Kidney (tissue), 14 donors: ENCODE results near the gene PNMA8B. TPM values are rescaled to one million over a fixed set of nuclear protein-coding genes. Genes with fewer than 3 reads are reported as not detected.

Experiments used
- DNase-seq, 5 donors: peaks; one replicate each; pipeline ENCODE4 v3.0.0-alpha.2; 2013 to 2020
- FAIRE-seq: peaks from 2 replicates; lab custom pipeline; 2012; peaks lifted over from hg19 to GRCh38; lab: Jason Lieb, UNC
- H3K27ac ChIP-seq, 2 donors: one replicate each; pipeline ENCODE4 v1.7.0; 2013; ENCODE audit warnings: low read depth in 2 of 2, low read length in 2 of 2, inconsistent platforms in 1 of 2
- H3K27me3 ChIP-seq: one replicate; pipeline ENCODE4 v1.7.1; 2013; ENCODE audit warnings: low read length, inconsistent platforms; ENCODE audit not compliant: control insufficient read depth, insufficient read depth
- H3K36me3 ChIP-seq, 3 donors: one replicate each; pipeline versions ENCODE4 v1.7.0 to v1.7.1; 2013; ENCODE audit warnings: low read length in 3 of 3, control low read depth in 1 of 3, inconsistent platforms in 1 of 3; ENCODE audit not compliant: insufficient read depth in 3 of 3, control insufficient read depth in 2 of 3
- H3K4me1 ChIP-seq, 3 donors: one replicate each; pipeline versions ENCODE4 v1.7.0 to v1.7.1; 2013; ENCODE audit warnings: low read length in 3 of 3, inconsistent platforms in 1 of 3, low read depth in 1 of 3; ENCODE audit not compliant: control insufficient read depth in 2 of 3, insufficient read depth in 2 of 3
- H3K4me3 ChIP-seq, 3 donors: one replicate each; pipeline versions ENCODE4 v1.7.0 to v1.8.1; 2013; ENCODE audit warnings: low read length in 3 of 3, control low read depth in 1 of 3, inconsistent platforms in 1 of 3
- H3K9ac ChIP-seq, 3 donors: one replicate each; pipeline versions ENCODE4 v1.7.0 to v1.7.1; 2013; ENCODE audit warnings: low read length in 3 of 3, control low read depth in 1 of 3, inconsistent platforms in 1 of 3
- H3K9me3 ChIP-seq, 3 donors: one replicate each; pipeline versions ENCODE4 v1.7.0 to v1.7.1; 2013; ENCODE audit warnings: low read length in 3 of 3, control low read depth in 1 of 3, inconsistent platforms in 1 of 3; ENCODE audit not compliant: control insufficient read depth in 2 of 3, insufficient read depth in 1 of 3
- CTCF ChIP-seq: IDR thresholded peaks from 3 replicates; pipeline ENCODE4 v1.5.1; 2012; ENCODE audit warnings: mild to moderate bottlenecking, moderate library complexity, borderline replicate concordance; ENCODE audit not compliant: insufficient read depth; ENCODE audit errors: extremely low read depth
- intact Hi-C: fragments of 100-400 bp; cut with DNase I; formaldehyde crosslinking; loops from one replicate; pipeline ENCODE4 v1.11.1; 2022
- polyA plus RNA-seq: library from polyadenylated mRNA; stranded (reverse); fragments of 350-450 nt; fragmentation: Illumina TruSeq; extraction: RNeasy Lipid Tissue Mini Kit (QIAGEN cat#74804); gene quantifications from one replicate; pipeline ENCODE4 v1.2.3, GENCODE V29; 2014; ENCODE audit warnings: low read depth, low replicate concordance; ENCODE audit not compliant: insufficient read depth
- total RNA-seq: library from RNA; stranded (reverse); fragmentation: NEBNext Ultra II Directional; extraction: Animal tissue kit (Norgen Biotek cat#: 25700); gene quantifications from one replicate; pipeline ENCODE4 v1.2.1, GENCODE V29; 2021
- donor health status: control.
- donor health status: control.
- donor health status: control.
- donor health status: control.
- donor health status: control.
- donor health status: DM: yes; HTN: yes; CAD: no.
- donor health status: Normal renal cell carcinoma (clear cell type).

The PNMA8B gene
- total and polyA plus RNA-seq, 2 donors from 2014 or later, result 0.67 to 1.3 TPM

DNA sequence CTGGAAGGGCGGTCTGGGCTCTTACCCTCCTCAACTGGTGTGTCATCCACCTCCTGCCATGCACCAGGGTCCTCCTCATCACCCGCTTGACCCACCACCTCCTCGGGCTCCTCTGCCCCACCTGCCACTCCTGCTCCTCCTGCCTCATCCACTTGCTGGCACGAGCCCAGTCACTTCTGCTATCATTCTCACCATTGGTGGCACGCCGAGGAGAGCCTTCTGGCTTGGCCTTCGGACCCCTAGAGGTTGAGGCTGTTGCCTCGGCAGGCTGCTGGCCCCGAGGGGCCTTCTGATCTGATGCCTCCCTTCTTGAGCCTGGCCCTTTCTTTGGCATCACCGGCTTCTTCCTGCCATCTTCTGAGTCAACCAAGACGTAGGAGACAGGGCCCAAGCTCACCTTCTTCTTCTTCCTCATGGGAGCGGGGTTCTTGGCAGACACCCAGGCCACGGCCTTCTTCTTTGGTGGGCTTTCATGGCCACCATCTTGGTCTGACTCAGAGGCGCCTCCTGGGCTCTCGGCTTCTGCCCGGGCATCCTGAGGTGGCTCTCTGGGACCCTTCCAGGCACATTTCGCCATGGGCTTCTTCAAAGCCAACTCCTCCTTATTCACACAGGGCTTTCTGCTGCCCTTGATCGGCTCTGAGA, 26.0 kb downstream of the PNMA8B start:
- Histone ChIP-seq H3K4me3 (no peak overlapping the region), H3K27me3 (no peaks in the 10 kb centered on the region), H3K9me3 (no peaks in the 10 kb centered on the region), H3K36me3 (no peaks in the 10 kb centered on the region), H3K9ac (no peak overlapping the region), H3K27ac (no peak overlapping the region), H3K4me1 (peaks cover 0 to 6% (median 5%) of the 10 kb centered on the region in 3 donors)
- peak in 1 of 5 donors; percentile 61 for DNase-seq
- intact Hi-C loops, result no loop called here
- no peak for TF ChIP-seq CTCF
- no peak for FAIRE-seq

DNA sequence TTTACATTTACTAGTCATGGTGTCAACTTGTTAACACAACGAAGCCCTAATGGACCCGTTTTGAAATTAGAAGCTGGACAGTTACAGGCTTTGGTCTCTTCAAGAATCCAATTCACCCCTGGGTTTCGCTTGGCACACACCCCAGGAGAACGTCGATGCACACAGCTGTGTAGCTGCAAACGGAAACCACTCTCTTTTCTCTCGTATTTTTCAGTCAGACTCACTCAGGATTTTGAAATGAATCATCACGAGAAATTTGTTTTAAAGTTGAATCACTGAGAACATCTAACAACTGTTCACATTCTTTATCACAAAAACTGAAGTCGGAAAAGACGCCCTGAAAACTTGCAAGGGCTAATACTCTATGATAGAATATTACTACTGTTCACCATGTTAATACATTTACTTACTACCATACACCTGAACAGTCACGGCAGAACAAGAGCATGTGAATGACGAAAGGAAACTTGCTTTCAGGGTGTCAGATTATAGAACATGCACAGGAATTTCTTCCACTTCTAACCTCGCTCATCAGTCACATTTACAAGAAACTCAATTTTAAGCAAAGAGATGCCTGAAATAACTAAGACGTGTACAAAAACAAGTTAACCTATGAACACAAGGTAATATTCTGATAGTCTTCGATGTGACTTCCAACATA, 29.0 kb downstream of the PNMA8B start:
- no peak overlapping the region for H3K4me3 ChIP-seq
- FAIRE-seq (no peak), DNase-seq (peak in 2 of 5 donors; percentile 56 to 84)
- no peak overlapping the region for H3K27ac ChIP-seq
- no peak for TF ChIP-seq CTCF
- H3K27me3 ChIP-seq, result no peaks in the 10 kb centered on the region
- H3K36me3 ChIP-seq, result no peaks in the 10 kb centered on the region
- peaks cover 0 to 4% (median 2%) of the 10 kb centered on the region in 3 donors for H3K4me1 ChIP-seq
- no peaks in the 10 kb centered on the region for H3K9me3 ChIP-seq
- no peak overlapping the region for H3K9ac ChIP-seq
- intact Hi-C loops, result no loop called here

DNA sequence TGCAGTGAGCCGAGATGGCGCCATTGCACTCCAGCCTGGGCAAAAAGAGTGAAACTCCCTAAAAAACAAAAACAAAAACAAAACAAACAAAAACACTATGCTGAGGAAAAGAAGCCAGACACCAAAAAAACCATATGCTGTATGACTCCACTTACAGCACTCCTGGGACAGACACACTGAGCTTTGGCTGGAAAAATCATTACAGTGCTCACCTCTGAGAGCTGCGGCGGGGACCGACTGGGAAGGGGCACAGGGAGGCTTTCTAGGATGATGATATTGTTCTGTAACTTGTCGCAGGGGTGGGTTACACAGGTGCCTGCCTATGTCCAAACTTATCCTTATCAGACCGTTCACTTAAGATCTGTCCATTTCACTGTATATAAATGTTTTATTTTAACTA, 32.2 kb downstream of the PNMA8B start:
- TF ChIP-seq CTCF, result no peak
- FAIRE-seq (no peak), DNase-seq (no peak)
- Histone ChIP-seq H3K4me1 (no peaks in the 10 kb centered on the region), H3K9me3 (no peaks in the 10 kb centered on the region), H3K4me3 (no peak overlapping the region), H3K9ac (no peak overlapping the region), H3K27ac (no peak overlapping the region), H3K27me3 (no peaks in the 10 kb centered on the region), H3K36me3 (no peaks in the 10 kb centered on the region)
- intact Hi-C loops, result no loop called here
